ENCODE measurements around the gene C2CD2.

Gene C2CD2

DNA sequence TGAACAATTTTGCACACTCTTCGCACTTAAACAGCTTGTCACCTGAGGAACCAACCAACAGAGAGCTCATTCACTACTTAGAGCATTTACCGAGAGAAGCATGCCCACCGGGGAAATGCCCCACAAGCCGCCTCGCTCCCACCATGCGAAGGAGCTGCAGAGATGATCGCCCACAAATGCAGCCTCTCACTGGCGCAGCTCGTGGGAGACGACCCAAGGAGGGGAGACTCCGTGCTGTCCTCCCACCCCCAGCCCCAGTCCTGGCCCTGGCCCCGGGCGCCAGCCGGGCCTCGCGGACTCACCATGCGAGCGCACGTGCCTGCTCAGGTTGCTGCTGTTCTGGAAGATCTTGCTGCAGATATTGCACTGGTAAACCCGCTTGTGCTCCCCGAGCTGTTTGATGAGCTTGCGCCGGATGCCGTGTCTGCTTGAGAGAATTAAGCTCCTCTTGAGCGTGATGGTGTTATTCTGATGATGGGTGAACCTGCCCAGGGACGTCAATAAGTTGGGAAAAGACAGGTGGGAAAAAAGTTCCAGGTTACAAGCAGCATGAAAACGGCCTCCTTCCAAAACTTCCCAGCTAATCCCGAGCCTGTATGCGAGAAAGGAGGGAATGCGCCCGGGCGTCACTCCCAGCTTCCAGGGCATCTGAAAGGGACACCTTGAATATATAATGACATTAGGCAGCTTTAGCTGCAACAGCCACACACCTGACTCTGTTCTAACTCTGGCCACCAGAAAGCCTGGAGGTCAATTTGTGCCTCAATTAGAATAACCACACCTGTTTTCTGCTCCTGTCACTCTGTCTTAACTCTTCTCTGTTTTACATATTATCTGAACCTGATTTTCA is 117.4 kb downstream of the C2CD2 start:
- no peak for DNase-seq

DNA sequence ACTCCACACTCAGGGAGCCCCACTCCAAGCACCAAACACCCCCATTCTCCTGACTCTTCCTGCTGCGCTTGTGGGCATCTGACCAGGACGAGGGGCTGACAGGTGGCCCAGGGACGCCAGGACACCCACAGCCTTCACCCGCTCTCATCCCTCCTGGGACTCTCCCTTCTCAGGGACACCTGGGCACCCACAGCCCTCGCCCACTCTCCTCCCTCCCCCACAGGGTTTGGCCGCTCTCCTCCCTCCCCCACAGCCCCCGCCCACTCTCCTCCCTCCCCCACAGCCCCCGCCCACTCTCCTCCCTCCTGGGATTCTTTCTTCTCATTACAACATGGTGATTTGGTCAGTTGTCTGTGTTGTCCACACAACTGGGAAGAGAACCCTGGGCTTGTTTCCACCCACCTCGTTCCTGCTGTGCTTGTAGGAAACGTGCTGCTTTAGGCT is 118.1 kb downstream of the C2CD2 start:
- DNase-seq = no peak
